OCI-LY3 (cell line): ENCODE data around the gene CCL1.

Experiments used
- H2AFZ ChIP-seq: fragments of 200-600, 300-600 bp; shearing (Covaris generic); 2 replicates; pipeline ENCODE4 v1.6.0; 2014; ENCODE audit warnings: antibody characterized with exemption, low read depth, low read length
- H3K27ac ChIP-seq: fragments of 200-600, 300-600 bp; sonication (generic); 2 replicates; pipeline ENCODE4 v1.5.1; 2014; ENCODE audit warnings: mild to moderate bottlenecking, low read length, moderate library complexity, mixed read lengths
- H3K27me3 ChIP-seq: fragments of 200-600, 300-600 bp; sonication (generic); 2 replicates; pipeline ENCODE4 v1.6.1; 2014; ENCODE audit warnings: low read depth, low read length, mixed read lengths
- H3K36me3 ChIP-seq: fragments of 200-600, 300-600 bp; sonication (generic); replicated peaks from 2 replicates; pipeline ENCODE3; 2014; ENCODE audit warnings: low read depth, low read length, mixed read lengths
- H3K4me1 ChIP-seq: fragments of 300-600, 200-600 bp; sonication (generic); 2 replicates; pipeline ENCODE4 v1.6.1; 2014; ENCODE audit warnings: low read length, mixed read lengths
- H3K4me2 ChIP-seq: fragments of 200-600, 300-600 bp; sonication (generic); 2 replicates; pipeline ENCODE4 v1.6.1; 2014; ENCODE audit warnings: low read length, mixed read lengths
- H3K4me3 ChIP-seq: fragments of 300-600, 200-600 bp; sonication (generic); 2 replicates; pipeline ENCODE4 v1.5.1; 2014; ENCODE audit warnings: antibody characterized with exemption, mild to moderate bottlenecking, low read length, moderate library complexity
- H3K79me2 ChIP-seq: fragments of 300-600, 200-600 bp; shearing (Covaris generic); 2 replicates; pipeline ENCODE4 v1.6.1; 2014; ENCODE audit warnings: mild to moderate bottlenecking, low read length, mixed read lengths
- H3K9ac ChIP-seq: fragments of 300-600, 200-600 bp; shearing (Covaris generic); 2 replicates; pipeline ENCODE4 v1.6.0; 2014; ENCODE audit warnings: mild to moderate bottlenecking, low read length, moderate library complexity
- H3K9me3 ChIP-seq: fragments of 200-600, 300-600 bp; shearing (Covaris generic); 2 replicates; pipeline ENCODE4 v1.6.1; 2014; ENCODE audit warnings: low read length, mixed read lengths; ENCODE audit not compliant: insufficient read depth
- H4K20me1 ChIP-seq: fragments of 200-600, 300-600 bp; sonication (generic); 2 replicates; pipeline ENCODE4 v1.6.1; 2016; ENCODE audit warnings: low read length, mixed read lengths; ENCODE audit not compliant: insufficient read depth
- CTCF ChIP-seq: fragments of 200-600, 300-600 bp; sonication (generic); IDR thresholded peaks from 2 replicates; pipeline ENCODE4 v1.5.1; 2014; ENCODE audit warnings: antibody characterized with exemption, low read length, low read depth
- EZH2phosphoT487 ChIP-seq: fragments of 200-600 bp; shearing (Covaris generic); IDR thresholded peaks from 2 replicates; pipeline ENCODE4 v1.6.1; 2018; ENCODE audit warnings: antibody characterized with exemption, mixed run types, low read depth

The CCL1 gene

GRCh38 chr17:34368946-34369500, 6.0 kb upstream of the CCL1 start:
- Histone ChIP-seq H3K36me3 (no peaks in the 10 kb centered on the region), H3K27ac (no peak overlapping the region), H3K9ac (no peak overlapping the region), H3K4me2 (no peak overlapping the region), H3K4me3 (no peak overlapping the region), H3K9me3 (no peaks in the 10 kb centered on the region), H4K20me1 (peaks cover 63% of the 10 kb centered on the region; the same call in 1 of the 2 replicates), H3K79me2 (no peaks in the 10 kb centered on the region), H3K27me3 (peaks cover 81% of the 10 kb centered on the region), H2AFZ (no peak overlapping the region), H3K4me1 (peaks cover 51% of the 10 kb centered on the region)
- no peak for TF ChIP-seq CTCF
- TF ChIP-seq EZH2phosphoT487: no peak

DNA sequence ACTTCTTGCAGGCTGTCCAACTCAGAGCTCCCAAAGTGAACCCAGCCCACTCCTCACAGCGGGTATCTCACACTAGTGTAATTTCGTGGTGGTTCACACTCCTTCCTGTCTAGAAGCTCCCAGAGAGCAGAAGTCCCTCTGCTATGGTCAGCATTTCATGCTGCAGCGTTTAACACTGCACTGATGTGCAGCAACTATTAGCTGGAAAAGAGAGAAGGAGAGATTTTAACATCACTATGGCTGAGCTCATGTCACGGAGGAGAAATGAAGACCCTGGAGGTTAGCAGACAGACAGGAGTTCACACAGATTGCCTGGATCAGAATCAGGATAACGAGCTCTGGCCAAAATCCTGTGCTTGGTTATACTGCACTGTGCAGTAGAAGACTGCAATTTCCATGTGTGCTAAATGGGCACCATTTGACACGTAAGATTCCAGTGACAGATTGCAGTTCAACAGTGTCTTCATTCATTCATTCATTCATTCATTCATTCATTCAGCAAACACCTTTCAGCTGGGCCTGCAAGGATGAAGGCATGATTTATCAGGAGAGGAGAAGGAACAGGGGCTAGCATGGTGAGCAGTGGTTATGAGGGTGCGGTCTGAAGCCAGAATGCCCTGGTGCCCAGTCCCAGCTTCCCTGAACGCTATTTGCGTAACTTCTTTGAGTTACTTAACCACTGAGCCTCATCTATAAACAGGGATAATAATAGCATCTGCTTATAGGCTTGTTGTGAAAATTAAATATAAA, 5.3 kb upstream of the CCL1 start:
- Histone ChIP-seq H3K4me3 (no peak overlapping the region), H3K36me3 (no peaks in the 10 kb centered on the region), H3K27me3 (peaks cover 81% of the 10 kb centered on the region), H3K4me2 (no peak overlapping the region), H3K9ac (no peak overlapping the region), H3K4me1 (peaks cover 51% of the 10 kb centered on the region), H3K27ac (no peak overlapping the region), H3K79me2 (no peaks in the 10 kb centered on the region), H4K20me1 (peaks cover 66% of the 10 kb centered on the region; the same call in 1 of the 2 replicates), H3K9me3 (no peaks in the 10 kb centered on the region), H2AFZ (no peak overlapping the region)
- TF ChIP-seq EZH2phosphoT487: no peak

DNA sequence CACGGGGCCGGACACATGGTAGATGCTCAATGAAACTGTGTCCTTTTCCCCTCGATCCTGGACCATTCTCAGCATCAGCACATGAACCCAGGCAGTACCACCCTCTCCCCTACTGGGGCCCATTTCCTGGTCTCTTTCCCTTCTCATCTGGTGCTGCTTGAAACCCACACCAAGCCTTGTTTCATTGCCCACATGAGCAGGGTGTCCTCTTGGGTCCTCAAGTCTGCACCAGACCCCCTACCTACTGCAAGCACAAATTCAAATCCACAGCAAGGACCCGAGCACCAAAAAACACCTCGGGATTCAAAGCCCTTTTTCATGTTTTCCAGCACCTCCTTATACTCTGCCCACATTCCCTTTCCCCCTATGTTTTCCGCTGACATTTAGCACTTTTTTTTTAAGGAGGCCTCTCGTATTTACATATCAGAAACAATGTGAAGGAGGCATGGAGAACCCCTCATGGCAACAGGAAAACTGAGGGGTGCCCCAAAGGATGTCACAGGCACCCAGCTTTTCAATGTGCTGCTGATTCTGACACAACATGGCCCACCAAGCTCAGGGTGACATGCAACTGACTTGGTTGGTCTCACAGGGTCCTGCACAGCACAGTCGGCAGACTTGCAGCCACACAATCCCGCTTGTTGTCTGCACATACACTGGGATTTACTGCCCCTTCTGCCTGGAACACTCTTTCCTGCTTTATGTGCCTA, 4.6 kb upstream of the CCL1 start:
- TF ChIP-seq EZH2phosphoT487: no peak
- TF ChIP-seq CTCF: no peak
- Histone ChIP-seq H3K4me2 (no peak overlapping the region), H2AFZ (no peak overlapping the region), H3K79me2 (no peaks in the 10 kb centered on the region), H3K36me3 (no peaks in the 10 kb centered on the region), H3K9me3 (no peaks in the 10 kb centered on the region), H4K20me1 (peaks cover 66% of the 10 kb centered on the region; the same call in 1 of the 2 replicates), H3K27ac (no peak overlapping the region), H3K4me1 (peaks cover 51% of the 10 kb centered on the region), H3K27me3 (peaks cover 81% of the 10 kb centered on the region), H3K9ac (no peak overlapping the region), H3K4me3 (no peak overlapping the region)

DNA sequence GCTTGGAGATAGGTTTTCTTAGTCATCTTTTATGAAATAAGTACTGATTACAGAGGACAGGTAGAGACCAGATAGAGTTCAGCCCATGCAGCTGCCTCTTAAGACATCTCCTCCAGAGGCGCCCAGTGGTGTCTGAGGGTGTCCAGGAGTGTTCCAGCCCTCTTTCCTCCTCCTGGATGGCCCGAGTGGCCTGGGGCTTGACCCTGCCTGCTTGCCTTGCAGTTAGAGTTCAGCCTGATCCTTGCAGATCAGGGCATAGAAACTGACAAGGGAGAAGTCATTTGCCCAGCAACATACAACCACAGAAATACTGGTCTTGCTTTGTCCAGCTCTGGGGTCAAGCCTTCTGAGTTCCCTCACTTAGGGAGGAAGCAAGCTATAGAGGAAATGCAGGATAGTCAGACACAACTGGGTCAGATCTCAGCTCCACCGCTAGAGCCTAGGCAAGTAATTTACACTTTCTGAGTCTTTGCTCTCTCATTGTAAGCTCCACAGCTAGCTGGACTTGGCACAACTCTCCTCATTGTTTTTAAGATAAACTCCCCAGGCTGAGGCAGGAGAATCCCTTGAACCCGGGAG, 3.6 kb upstream of the CCL1 start:
- H3K27me3 ChIP-seq: peaks cover 82% of the 10 kb centered on the region
- peaks cover 43% of the 10 kb centered on the region for H3K4me1 ChIP-seq
- peaks cover 66% of the 10 kb centered on the region for H4K20me1 ChIP-seq
- H2AFZ ChIP-seq: no peak overlapping the region
- H3K9me3 ChIP-seq: no peaks in the 10 kb centered on the region
- no peak overlapping the region for H3K4me3 ChIP-seq
- H3K36me3 ChIP-seq: no peaks in the 10 kb centered on the region
- H3K27ac ChIP-seq: no peak overlapping the region
- H3K4me2 ChIP-seq: no peak overlapping the region
- TF ChIP-seq EZH2phosphoT487 (no peak), CTCF (no peak)
- H3K79me2 ChIP-seq: no peaks in the 10 kb centered on the region
- H3K9ac ChIP-seq: no peak overlapping the region
